ENCODE measurements around the gene ADCY10. TPM values are rescaled to one million over a fixed set of nuclear protein-coding genes. Genes with fewer than 3 reads are reported as not detected.

The ADCY10 gene
- total and polyA plus RNA-seq, 2 of the 8 experiments (the other 6 are each of a cell fraction or from before 2014, with no cell fraction given): 0.02 TPM; not detected in 1

- Histone ChIP-seq H3K56ac (replicated peaks; ENCODE audit: insufficient read length, low read depth, low read length) (no peak overlapping the region), H2BK15ac (ENCODE audit: low read length) (no peak overlapping the region), H3K14ac (ENCODE audit: insufficient read length) (no peak overlapping the region), H3K27me3 (replicated peaks in 1 of 4; ENCODE audit: control insufficient read depth in 3 of 4, extremely low read depth in 1 of 4, insufficient read depth in 3 of 4, low read length in 3 of 4) (no peaks in the 10 kb centered on the region), H4K20me1 (replicated peaks in 1 of 2; ENCODE audit: control insufficient read depth in 1 of 2, insufficient read depth in 2 of 2, low read length in 2 of 2) (no peaks in the 10 kb centered on the region), H3K23ac (ENCODE audit: insufficient read length) (no peak overlapping the region), H2AFZ (ENCODE audit: low read length) (no peak overlapping the region), H2BK120ac (replicated peaks; ENCODE audit: low read depth, low read length) (no peak overlapping the region), H3K4me1 (replicated peaks in 1 of 4; ENCODE audit: control insufficient read depth in 3 of 4, insufficient read depth in 4 of 4, low read length in 3 of 4) (peaks cover 0 to 6% (median 0%) of the 10 kb centered on the region in 4 experiments; a peak in 2 of 7 replicates), H3K79me2 (ENCODE audit: control insufficient read depth in 1 of 2, insufficient read depth in 2 of 2, low read length in 2 of 2) (no peaks in the 10 kb centered on the region), H3K4me2 (ENCODE audit: insufficient read depth in 1 of 2, low read depth in 2 of 2, low read length in 2 of 2) (no peak overlapping the region), H3K4ac (replicated peaks; ENCODE audit: insufficient read length, low read depth, low read length) (no peak overlapping the region), H2BK20ac (ENCODE audit: low read length) (no peak overlapping the region), H3K79me1 (ENCODE audit: low read depth, low read length) (no peaks in the 10 kb centered on the region), H3K18ac (ENCODE audit: extremely low read depth, low read length) (no peak overlapping the region), H3K4me3 (ENCODE audit: extremely low read depth in 1 of 4, insufficient read depth in 2 of 4, low read depth in 3 of 4, low read length in 4 of 4) (no peak overlapping the region), H2BK12ac (ENCODE audit: low read depth, low read length) (no peak overlapping the region), H4K8ac (ENCODE audit: extremely low read depth, insufficient read depth, low read length) (no peak overlapping the region), H4K91ac (replicated peaks; ENCODE audit: insufficient read length, low read length) (no peak overlapping the region), H3K23me2 (ENCODE audit: low read depth, low read length) (no peaks in the 10 kb centered on the region), H2BK5ac (ENCODE audit: low read depth, low read length) (no peak overlapping the region), H3K9ac (replicated peaks in 1 of 4; ENCODE audit: extremely low read depth in 1 of 4, low read depth in 3 of 4, low read length in 3 of 4) (no peak overlapping the region), H3K9me3 (ENCODE audit: insufficient read depth in 2 of 2, low read depth in 1 of 2, low read length in 1 of 2) (no peaks in the 10 kb centered on the region), H3K36me3 (ENCODE audit: control insufficient read depth in 2 of 4, insufficient read depth in 4 of 4, low read length in 3 of 4) (no peaks in the 10 kb centered on the region), H4K5ac (ENCODE audit: insufficient read length, low read depth, low read length) (no peak overlapping the region), H3K27ac (ENCODE audit: low read depth, low read length) (no peak overlapping the region), H2AK5ac (ENCODE audit: low read depth, low read length) (no peak overlapping the region)
- no peak for DNase-seq (ENCODE audit: low read depth in 1 of 2, low spot score in 2 of 2)
- WGBS, 2 experiments (ENCODE audit: extremely low coverage in 1 of 2, insufficient coverage in 1 of 2, insufficient read length in 1 of 2, insufficient replicate concordance in 2 of 2, low coverage in 1 of 2, low lambda C conversion rate in 2 of 2, missing lambda C conversion rate in 1 of 2): 88% methylated on average over 3 of the region's 3 CpGs; no CpG with 5 or more reads in 1 of the 2 experiments
- ChIA-PET POLR2A (ENCODE audit: partially characterized antibody) (no interaction called here), CTCF (ENCODE audit: partially characterized antibody) (interaction anchor here (0.6 to 1.3 kb wide), 2 partner anchors 162 to 342 kb away, joined by 3 to 4 read pairs; no protein-coding TSS in a partner anchor)
- no peak for FAIRE-seq
- TF ChIP-seq TBP (IDR thresholded peaks at IDR 0.05; ENCODE audit: low read depth, low read length) (no peak), EP300 (IDR thresholded peaks at IDR 0.05; ENCODE audit: borderline replicate concordance in 1 of 2, low read depth in 2 of 2, low read length in 2 of 2) (no peak), CHD2 (IDR thresholded peaks at IDR 0.05; ENCODE audit: low read length) (no peak), ATF2 (IDR thresholded peaks at IDR 0.05; ENCODE audit: low read length) (no peak), YY1 (IDR thresholded peaks at IDR 0.05; ENCODE audit: low read depth, low read length) (no peak), HDAC2 (IDR thresholded peaks at IDR 0.05; ENCODE audit: borderline replicate concordance in 1 of 2, low read depth in 2 of 2, low read length in 2 of 2) (no peak), ATF3 (IDR thresholded peaks at IDR 0.05; ENCODE audit: insufficient read depth, low read depth, low read length) (no peak), RXRA (IDR thresholded peaks at IDR 0.05; ENCODE audit: insufficient read depth, low read depth, low read length) (no peak), SP2 (IDR thresholded peaks at IDR 0.05; ENCODE audit: low read length) (no peak), KDM4A (IDR thresholded peaks at IDR 0.05; ENCODE audit: low read depth, low read length, severe bottlenecking) (no peak), KDM1A (IDR thresholded peaks at IDR 0.05; ENCODE audit: borderline replicate concordance, low read length) (no peak)
These were observed 37.2 kb downstream of the ADCY10 start for GRCh38 chr1:167876597-167877175.
